ENCODE measurements around the gene CORO6.
A peak's percentile ranks its signal among the peaks of the same experiment; 100 is the strongest.

Gene CORO6

DNA sequence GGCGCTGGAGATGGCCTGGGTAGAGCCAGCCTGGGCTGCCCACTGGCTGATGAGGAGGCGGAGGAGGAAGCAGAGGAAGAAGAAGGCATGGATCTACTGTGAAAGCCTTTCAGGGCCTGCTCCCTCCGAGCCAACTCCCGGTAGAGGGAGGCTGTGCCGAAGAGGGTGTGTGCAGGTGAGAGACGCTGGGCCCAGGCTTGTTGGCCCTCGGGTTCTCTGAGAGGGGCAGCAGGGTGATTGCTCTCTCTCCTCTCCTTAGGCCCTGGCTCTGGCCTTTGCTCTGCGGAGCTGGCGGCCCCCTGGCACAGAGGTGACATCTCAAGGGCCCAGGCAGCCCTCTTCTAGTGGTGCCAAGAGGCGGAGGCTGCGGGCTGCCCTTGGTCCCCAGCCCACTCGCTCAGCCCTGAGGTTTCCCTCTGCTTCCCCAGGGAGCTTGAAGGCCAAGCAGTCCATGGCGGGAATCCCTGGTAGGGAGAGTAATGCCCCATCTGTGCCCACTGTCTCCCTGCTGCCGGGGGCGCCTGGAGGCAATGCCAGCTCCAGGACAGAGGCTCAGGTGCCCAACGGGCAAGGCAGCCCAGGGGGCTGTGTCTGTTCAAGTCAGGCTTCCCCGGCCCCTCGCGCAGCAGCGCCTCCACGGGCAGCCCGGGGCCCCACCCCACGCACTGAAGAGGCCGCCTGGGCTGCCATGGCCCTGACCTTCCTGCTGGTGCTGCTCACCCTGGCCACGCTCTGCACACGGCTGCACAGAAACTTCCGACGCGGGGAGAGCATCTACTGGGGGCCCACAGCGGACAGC lies 50.6 kb downstream of the CORO6 start:
- H3K9me3 ChIP-seq (ENCODE audit: control insufficient read depth, low read length), result no peaks in the 10 kb centered on the region
- no peak for DNase-seq
- H3K36me3 ChIP-seq (ENCODE audit: control insufficient read depth, insufficient read depth, low read length), result peaks cover 32% of the 10 kb centered on the region
- H3K4me1 ChIP-seq (ENCODE audit: control insufficient read depth, insufficient read depth, low read length, poor library complexity, severe bottlenecking), result peaks cover 10% of the 10 kb centered on the region
- no peaks in the 10 kb centered on the region for H3K27me3 ChIP-seq (replicated peaks; ENCODE audit: control insufficient read depth, insufficient read depth, low read length, poor library complexity, severe bottlenecking)
- no peak overlapping the region for H3K4me3 ChIP-seq (ENCODE audit: insufficient read depth, low read depth, low read length, poor library complexity, severe bottlenecking)
- H3K27ac ChIP-seq (ENCODE audit: insufficient read depth, low read length, poor library complexity, severe bottlenecking), result no peak overlapping the region

DNA sequence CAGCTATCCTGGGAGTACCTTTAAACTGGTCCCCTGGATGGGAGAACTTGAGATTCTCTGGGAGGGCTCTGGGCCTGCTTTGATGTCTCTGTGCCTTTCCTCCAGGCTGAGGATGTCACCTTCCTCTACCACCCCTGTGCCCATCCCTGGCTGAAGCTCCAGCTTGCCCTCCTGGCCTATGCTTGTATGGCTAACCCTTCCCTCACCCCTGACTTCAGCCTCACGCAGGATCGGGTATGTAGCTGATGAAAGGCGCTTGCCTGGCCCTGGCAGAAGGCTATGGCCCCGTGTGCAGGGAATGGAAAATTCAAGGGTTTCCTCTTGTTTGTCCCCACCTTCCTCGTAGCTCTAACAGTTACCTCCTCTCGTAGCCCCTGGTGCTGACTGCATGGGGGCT lies 51.2 kb downstream of the CORO6 start:
- H3K9me3 ChIP-seq (ENCODE audit: control insufficient read depth, low read length), result no peaks in the 10 kb centered on the region
- no peak overlapping the region for H3K27ac ChIP-seq (ENCODE audit: insufficient read depth, low read length, poor library complexity, severe bottlenecking)
- H3K4me1 ChIP-seq (ENCODE audit: control insufficient read depth, insufficient read depth, low read length, poor library complexity, severe bottlenecking), result peaks cover 10% of the 10 kb centered on the region
- H3K4me3 ChIP-seq (ENCODE audit: insufficient read depth, low read depth, low read length, poor library complexity, severe bottlenecking), result no peak overlapping the region
- H3K36me3 ChIP-seq (ENCODE audit: control insufficient read depth, insufficient read depth, low read length), result peaks cover 26% of the 10 kb centered on the region
- H3K27me3 ChIP-seq (replicated peaks; ENCODE audit: control insufficient read depth, insufficient read depth, low read length, poor library complexity, severe bottlenecking), result no peaks in the 10 kb centered on the region
- no peak for DNase-seq

DNA sequence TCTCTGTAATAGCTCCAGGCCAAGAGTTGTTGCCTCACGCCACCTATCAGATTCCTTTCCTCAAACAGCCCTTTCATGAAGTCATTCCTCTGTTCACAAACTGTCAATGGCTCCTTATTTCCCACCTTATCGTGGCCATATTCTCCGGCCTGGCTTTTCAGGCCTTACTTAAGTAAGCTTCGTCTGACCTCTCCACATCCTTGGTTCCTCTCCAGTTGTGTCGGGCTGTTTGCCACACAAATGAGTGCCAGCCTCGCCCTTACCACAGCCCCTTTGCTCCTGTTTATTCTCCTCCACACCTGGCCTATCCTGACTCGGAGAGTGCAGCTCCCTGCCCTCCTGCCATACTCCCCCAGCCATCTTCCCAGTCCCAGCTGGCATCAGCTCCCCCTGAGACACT lies 52.2 kb downstream of the CORO6 start:
- no peaks in the 10 kb centered on the region for H3K9me3 ChIP-seq (ENCODE audit: control insufficient read depth, low read length)
- no peaks in the 10 kb centered on the region for H3K27me3 ChIP-seq (replicated peaks; ENCODE audit: control insufficient read depth, insufficient read depth, low read length, poor library complexity, severe bottlenecking)
- peaks cover 15% of the 10 kb centered on the region for H3K4me1 ChIP-seq (ENCODE audit: control insufficient read depth, insufficient read depth, low read length, poor library complexity, severe bottlenecking)
- H3K27ac ChIP-seq (ENCODE audit: insufficient read depth, low read length, poor library complexity, severe bottlenecking), result no peak overlapping the region
- DNase-seq, result no peak
- H3K4me3 ChIP-seq (ENCODE audit: insufficient read depth, low read depth, low read length, poor library complexity, severe bottlenecking), result no peak overlapping the region
- H3K36me3 ChIP-seq (ENCODE audit: control insufficient read depth, insufficient read depth, low read length), result peaks cover 18% of the 10 kb centered on the region

DNA sequence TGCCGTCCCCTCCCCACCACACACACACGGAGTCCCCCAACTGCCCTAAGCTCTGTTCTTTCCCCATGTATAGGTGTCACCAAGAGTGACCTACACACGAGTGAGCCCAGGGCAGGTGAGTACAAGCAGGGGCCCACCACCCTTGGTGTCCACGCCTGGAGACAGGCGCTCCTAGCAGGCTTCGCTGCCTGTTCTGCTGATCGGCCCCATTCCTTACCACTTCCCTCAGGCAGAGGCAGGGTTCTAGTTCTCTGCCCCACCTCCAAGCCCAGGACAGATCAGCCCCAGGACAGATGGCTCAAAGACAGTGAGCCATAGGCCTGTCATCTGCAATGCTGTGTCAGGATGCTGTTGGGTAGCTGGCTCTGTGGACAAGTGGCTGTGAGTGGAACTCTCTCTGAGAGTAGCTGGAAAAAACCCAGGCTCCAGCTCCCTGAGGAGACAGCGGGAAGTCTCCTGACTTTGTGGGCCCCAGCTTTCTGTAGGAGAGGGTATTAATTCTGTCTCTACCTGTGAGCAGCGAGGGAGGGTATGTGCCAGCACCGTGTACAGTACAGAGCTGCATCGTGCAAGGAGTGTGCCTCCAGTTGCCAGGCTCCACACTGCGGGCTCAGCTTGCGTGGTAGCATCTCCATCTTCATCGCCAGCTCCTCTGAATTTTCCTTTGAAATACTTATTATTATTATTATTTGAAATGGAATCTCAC lies 53.3 kb downstream of the CORO6 start:
- Histone ChIP-seq H3K9me3 (ENCODE audit: control insufficient read depth, low read length) (no peaks in the 10 kb centered on the region), H3K27ac (ENCODE audit: insufficient read depth, low read length, poor library complexity, severe bottlenecking) (peak overlapping the region; percentile 32), H3K27me3 (replicated peaks; ENCODE audit: control insufficient read depth, insufficient read depth, low read length, poor library complexity, severe bottlenecking) (no peaks in the 10 kb centered on the region), H3K4me3 (ENCODE audit: insufficient read depth, low read depth, low read length, poor library complexity, severe bottlenecking) (peak overlapping the region; percentile 72), H3K36me3 (ENCODE audit: control insufficient read depth, insufficient read depth, low read length) (peaks cover 6% of the 10 kb centered on the region), H3K4me1 (ENCODE audit: control insufficient read depth, insufficient read depth, low read length, poor library complexity, severe bottlenecking) (peaks cover 22% of the 10 kb centered on the region)
- DNase-seq, result no peak

DNA sequence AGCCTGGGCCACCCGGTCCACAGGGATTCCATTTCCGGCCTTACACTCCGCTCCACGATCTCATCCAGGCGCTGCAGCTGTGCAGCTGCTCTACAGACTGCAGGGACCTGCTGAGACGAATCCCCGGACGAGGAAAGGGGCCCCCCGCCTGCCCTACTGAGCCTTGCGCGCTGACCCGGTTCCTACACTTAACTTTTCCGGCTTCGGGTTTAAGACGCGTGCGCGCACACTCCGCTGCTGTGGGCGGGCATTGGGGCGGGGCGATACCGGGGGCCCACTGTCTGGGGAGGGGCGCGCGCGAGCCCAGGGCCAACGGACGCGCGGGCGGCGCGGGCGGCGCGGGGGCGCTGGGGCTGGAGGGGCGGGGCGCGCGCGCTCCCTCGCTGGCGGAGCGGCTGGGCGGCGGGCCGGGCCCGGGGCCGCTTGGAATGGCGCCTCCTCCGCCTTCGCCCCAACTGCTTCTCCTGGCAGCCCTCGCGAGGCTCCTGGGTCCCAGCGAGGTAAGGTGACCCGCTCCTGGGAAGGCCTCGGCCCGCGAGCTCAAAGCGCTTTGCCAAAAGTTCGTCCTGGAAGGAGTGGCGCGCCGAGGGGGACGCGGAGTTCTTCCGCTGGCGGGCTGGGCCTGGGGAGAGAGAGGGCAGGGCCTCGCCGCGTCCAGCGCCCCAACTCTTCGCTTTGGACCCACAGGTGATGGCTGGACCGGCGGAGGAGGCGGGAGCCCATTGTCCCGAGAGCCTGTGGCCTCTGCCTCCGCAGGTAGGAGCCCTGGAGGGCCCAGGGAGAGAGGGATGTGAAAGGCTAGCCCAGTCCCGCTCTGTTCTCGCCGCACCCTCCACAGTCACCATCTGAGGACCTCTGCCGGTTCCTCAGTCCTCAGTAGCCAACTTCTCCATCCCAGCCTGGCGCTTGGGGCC lies 54.1 kb downstream of the CORO6 start, which contains the start of gene TP53I13:
Gene TP53I13, plus strand, starts transcription at position 371 of the 914 bp plus-strand sequence. Its CDS starts 58 bp downstream, at position 429.
- peak within 1 kb of the TSS; percentile 73 for H3K4me3 ChIP-seq (ENCODE audit: insufficient read depth, low read depth, low read length, poor library complexity, severe bottlenecking)
- H3K9me3 ChIP-seq (ENCODE audit: control insufficient read depth, low read length), result no peaks in the 10 kb centered on the region
- no peaks in the 10 kb centered on the region for H3K27me3 ChIP-seq (replicated peaks; ENCODE audit: control insufficient read depth, insufficient read depth, low read length, poor library complexity, severe bottlenecking)
- H3K27ac ChIP-seq (ENCODE audit: insufficient read depth, low read length, poor library complexity, severe bottlenecking), result peak within 1 kb of the TSS; percentile 72
- no peaks in the 10 kb centered on the region for H3K36me3 ChIP-seq (ENCODE audit: control insufficient read depth, insufficient read depth, low read length)
- DNase-seq, result peak; percentile 81 to 85 (median 82)
- peaks cover 29% of the 10 kb centered on the region for H3K4me1 ChIP-seq (ENCODE audit: control insufficient read depth, insufficient read depth, low read length, poor library complexity, severe bottlenecking)

DNA sequence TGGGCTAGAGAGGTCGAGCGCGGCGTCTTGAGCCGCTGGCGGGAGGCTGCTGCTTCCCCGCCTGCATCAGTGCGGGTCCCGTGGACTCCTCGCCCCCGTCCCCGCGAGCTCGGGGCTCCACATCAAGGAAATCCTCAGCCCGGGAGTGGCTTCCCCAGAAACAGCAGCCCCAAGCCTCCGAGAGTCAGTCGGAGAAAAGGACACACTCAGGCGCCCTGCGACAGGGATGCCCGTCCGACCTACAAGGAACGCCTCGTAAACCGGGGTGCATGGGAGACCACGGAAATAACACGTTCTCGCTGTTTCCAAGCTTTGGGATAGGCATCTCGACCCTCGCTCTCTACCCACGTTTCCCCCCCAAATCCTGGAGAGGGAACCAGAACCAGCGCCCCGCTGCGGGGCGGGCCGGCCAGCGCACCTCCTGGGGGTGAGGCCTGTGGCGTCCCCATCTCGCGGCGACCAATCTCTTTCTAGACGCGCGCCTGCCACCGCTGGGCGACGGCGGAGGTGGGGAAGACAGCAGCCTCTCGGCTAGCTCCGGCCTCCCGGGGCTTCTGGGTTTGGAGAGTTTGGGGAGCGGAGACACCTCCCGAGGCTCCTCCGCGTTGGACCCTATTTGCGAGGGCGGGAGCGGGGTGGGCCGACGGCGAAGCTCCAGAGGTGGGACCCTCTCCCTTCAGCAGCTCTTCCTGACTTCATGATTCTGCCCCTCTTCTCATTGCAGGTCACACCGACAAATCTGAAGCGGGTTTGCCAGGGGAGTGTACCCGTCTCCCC lies 55.0 kb downstream of the CORO6 start:
- H3K27me3 ChIP-seq (replicated peaks; ENCODE audit: control insufficient read depth, insufficient read depth, low read length, poor library complexity, severe bottlenecking), result no peaks in the 10 kb centered on the region
- peaks cover 26% of the 10 kb centered on the region for H3K4me1 ChIP-seq (ENCODE audit: control insufficient read depth, insufficient read depth, low read length, poor library complexity, severe bottlenecking)
- H3K27ac ChIP-seq (ENCODE audit: insufficient read depth, low read length, poor library complexity, severe bottlenecking), result peak overlapping the region; percentile 72
- peak; percentile 59 to 68 (median 65) for DNase-seq
- H3K9me3 ChIP-seq (ENCODE audit: control insufficient read depth, low read length), result no peaks in the 10 kb centered on the region
- peak overlapping the region; percentile 73 for H3K4me3 ChIP-seq (ENCODE audit: insufficient read depth, low read depth, low read length, poor library complexity, severe bottlenecking)
- H3K36me3 ChIP-seq (ENCODE audit: control insufficient read depth, insufficient read depth, low read length), result no peaks in the 10 kb centered on the region

- Histone ChIP-seq H3K4me1 (ENCODE audit: control insufficient read depth, insufficient read depth, low read length, poor library complexity, severe bottlenecking) (peaks cover 26% of the 10 kb centered on the region), H3K9me3 (ENCODE audit: control insufficient read depth, low read length) (no peaks in the 10 kb centered on the region), H3K4me3 (ENCODE audit: insufficient read depth, low read depth, low read length, poor library complexity, severe bottlenecking) (peak overlapping the region; percentile 73), H3K27ac (ENCODE audit: insufficient read depth, low read length, poor library complexity, severe bottlenecking) (peak overlapping the region; percentile 72), H3K27me3 (replicated peaks; ENCODE audit: control insufficient read depth, insufficient read depth, low read length, poor library complexity, severe bottlenecking) (no peaks in the 10 kb centered on the region), H3K36me3 (ENCODE audit: control insufficient read depth, insufficient read depth, low read length) (no peaks in the 10 kb centered on the region)
- no peak for DNase-seq
Observed at GRCh38 chr17:29567304-29567553, 55.5 kb downstream of the CORO6 start.

- peak within 1 kb of the TSS; percentile 73 for H3K4me3 ChIP-seq (ENCODE audit: insufficient read depth, low read depth, low read length, poor library complexity, severe bottlenecking)
- no peaks in the 10 kb centered on the region for H3K27me3 ChIP-seq (replicated peaks; ENCODE audit: control insufficient read depth, insufficient read depth, low read length, poor library complexity, severe bottlenecking)
- H3K27ac ChIP-seq (ENCODE audit: insufficient read depth, low read length, poor library complexity, severe bottlenecking), result peak within 1 kb of the TSS; percentile 72
- H3K9me3 ChIP-seq (ENCODE audit: control insufficient read depth, low read length), result no peaks in the 10 kb centered on the region
- H3K36me3 ChIP-seq (ENCODE audit: control insufficient read depth, insufficient read depth, low read length), result no peaks in the 10 kb centered on the region
- peak; percentile 40 to 53 (median 50) for DNase-seq
- H3K4me1 ChIP-seq (ENCODE audit: control insufficient read depth, insufficient read depth, low read length, poor library complexity, severe bottlenecking), result peaks cover 26% of the 10 kb centered on the region
Observed at GRCh38 chr17:29566473-29567303, 56.0 kb downstream of the CORO6 start, which contains the start of gene ABHD15. Gene ABHD15, minus strand, starts transcription at chr17:29567037. Its CDS starts 71 bp downstream, at chr17:29566966.
